A673 (cell line): Measurements from ENCODE around the gene KCNQ4.

Source experiments
- CTCF ChIP-seq: fragments of 300-800, 200-600 bp; sonication (generic); conservative IDR thresholded peaks from 2 replicates; pipeline ENCODE4 v1.5.1; 2017; ENCODE audit warnings: low read depth, mild to moderate bottlenecking, antibody characterized with exemption, low read length, moderate library complexity, mixed read lengths
- EZH2 ChIP-seq: fragments of 200-600 bp; sonication (generic); IDR thresholded peaks from 2 replicates; pipeline ENCODE4 v1.6.1; 2017; ENCODE audit warnings: borderline replicate concordance, low read depth, mild to moderate bottlenecking, mixed read lengths, antibody characterized with exemption, low read length; ENCODE audit not compliant: poor library complexity, severe bottlenecking

GRCh38 chr1:40768146-40768990, 15.2 kb upstream of the KCNQ4 start:
- no peak for TF ChIP-seq CTCF
- no peak for TF ChIP-seq EZH2
